ENCODE measurements around the gene PCDHB16.

PCDHB16 gene

GRCh38 chr5:141234109-141234667 is 52.0 kb downstream of the PCDHB16 start:
- no peak overlapping the region for H3K27ac ChIP-seq
- peaks cover 75% of the 10 kb centered on the region for H3K9me3 ChIP-seq
- no peak overlapping the region for H3K4me3 ChIP-seq
- no peaks in the 10 kb centered on the region for H3K36me3 ChIP-seq
- H3K9ac ChIP-seq, result no peak overlapping the region
- H3K4me1 ChIP-seq, result no peaks in the 10 kb centered on the region
- no peaks in the 10 kb centered on the region for H3K27me3 ChIP-seq
- TF ChIP-seq Cebpa-rat (IDR thresholded peaks at IDR 0.05), result no peak
- no peak overlapping the region for H3K4me2 ChIP-seq
- H4K20me1 ChIP-seq, result no peaks in the 10 kb centered on the region

Measured in BLaER1 (cell line).